ENCODE results near the gene DMGDH.

The DMGDH gene

DNA sequence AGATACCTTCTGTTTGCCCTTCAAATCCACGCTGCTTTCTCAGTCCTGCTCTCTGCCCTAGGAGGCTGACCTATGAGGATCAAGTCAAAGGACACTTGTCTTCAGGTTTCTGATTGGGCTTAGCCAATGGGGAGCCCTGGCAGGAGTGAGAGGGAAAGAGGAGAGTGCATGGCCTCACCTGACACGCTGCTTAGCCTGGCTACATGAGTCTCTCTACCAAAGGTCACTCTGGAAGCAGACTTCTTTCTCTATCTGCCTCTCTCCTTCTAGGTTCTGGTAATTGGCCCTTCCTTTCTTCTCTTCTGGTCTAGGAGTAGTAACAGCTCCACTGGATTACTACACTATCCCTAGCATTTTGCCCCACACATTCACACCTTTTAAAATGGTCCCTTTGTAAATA, 97.5 kb downstream of the DMGDH start:
- no peak for DNase-seq

DNA sequence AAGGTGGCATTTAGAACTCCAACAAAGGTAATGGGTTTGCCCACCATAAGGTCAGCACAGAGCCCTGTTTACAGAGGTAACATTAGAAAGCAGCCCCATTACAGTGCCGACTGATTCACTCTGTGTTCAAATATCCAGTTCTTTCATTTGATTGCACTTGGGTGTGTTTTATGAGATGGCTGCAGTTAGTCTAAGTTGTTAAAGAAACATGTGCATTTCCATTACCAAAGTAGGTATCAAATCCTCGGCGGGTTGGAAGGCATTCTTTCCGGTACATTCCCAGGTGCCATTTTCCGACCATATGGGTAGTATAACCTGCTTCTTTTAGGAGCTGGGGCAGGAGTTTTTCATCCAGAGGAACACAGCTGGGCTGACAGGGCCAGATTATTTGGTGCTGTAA, 100.7 kb downstream of the DMGDH start:
- DNase-seq, result no peak

DNA sequence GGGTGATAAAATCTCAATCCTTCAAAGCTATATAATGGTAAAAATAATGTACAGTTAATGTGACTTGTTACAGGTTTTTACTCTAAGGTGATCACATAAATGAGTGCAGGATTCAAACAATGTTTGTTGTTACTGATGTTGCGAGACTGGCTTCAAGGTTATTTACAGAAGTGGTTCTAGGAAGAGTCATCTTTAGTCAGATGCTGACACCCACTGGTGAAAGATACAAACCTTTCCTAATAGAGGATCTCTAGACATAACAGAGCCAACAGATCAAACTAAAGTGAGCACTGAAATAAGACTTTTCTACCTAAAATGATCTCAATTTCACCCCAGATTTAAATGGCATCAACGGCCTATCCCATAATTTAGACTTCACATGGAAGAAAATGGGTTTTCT, 104.6 kb downstream of the DMGDH start:
- no peak for DNase-seq

DNA sequence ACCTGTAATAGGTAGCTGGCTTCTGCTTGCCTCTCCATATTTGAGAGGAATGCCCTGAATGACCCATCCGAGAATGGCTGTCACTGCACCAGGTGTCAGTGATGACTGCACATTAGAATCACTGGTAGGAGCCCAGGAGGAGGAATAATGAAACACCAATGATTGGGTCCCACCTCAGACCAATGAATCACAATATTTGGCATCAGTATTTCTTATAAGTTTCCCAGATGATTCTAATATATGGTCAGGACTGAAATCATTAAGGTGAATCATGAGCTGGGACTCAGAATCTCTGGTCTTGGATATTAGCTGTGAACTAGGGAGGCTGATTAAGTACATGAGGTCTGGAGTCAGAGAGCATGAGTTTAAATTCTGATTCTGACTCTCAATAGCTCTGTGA, 107.7 kb downstream of the DMGDH start:
- no peak for DNase-seq

DNA sequence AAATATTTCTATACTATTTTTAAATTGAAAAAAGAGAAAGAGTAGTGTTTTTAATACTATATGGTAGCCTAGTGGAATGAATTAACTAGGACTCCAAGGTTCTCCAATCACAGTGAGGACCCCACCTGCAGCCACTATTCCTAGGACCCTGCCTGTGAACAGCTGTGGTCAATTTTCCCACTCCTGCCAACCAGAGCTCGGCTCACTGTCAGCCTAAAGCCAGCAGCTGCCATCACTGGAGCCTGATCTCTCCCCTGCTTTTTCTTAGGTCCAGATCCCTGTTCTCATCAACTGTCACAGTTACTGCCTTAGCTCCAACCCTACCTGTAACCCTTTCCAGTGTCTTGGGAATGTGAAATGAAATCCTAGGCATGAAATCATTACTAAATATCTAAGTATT, 109.7 kb downstream of the DMGDH start:
- no peak for DNase-seq

DNA sequence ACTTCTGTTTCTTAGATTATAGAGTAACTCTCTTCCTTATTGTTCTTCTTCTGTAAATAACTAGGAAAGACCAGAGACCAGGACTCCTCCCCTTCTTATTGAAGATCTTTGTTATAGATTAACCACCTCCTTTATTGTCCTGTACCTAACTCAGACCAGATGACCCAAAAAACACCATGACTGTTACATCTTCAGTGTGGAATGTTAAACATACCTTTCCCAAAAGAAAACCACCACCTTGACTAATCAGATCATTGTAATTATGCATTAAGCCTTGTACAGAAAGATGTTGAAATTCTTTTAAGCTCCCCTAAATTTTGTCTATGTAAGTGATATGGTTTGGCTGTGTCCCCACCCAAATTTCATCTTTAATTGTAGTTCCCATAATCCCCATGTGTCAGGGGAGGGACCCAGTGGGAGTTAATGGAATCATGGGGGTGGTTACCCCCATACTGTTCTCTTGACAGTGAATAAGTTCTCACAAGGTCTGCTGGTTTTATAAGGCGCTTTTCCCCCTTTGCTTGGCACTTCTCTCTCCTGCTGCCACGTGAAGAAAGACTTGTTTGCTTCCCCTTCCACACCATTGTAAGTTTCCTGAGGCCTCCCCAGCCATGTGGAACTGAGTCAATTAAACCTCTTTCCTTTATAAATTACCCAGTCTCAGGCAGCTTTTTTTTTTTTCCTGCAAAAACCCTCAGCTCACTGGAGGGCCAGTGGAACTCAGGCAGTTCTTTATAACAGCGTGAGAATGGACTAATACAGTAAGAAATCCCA, 110.6 kb downstream of the DMGDH start:
- no peak for DNase-seq

DNA sequence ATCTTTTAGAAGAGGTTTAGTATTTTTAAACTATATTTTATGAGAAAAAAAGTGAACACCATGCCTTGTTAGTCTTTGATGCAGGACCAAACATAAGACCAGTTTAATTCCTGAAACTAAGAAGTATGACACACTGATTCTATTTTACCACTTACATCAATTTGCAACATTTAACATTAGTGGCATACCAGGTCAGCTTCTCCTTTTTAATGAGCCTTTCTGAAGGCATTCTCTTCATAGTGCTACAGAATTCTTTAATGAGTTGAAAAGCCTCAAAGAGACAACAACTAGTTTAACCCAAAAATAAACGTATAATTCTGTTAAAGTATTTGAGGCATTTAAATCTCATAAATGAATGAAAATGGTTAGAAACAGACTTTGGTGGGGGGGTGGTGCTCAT, 112.6 kb downstream of the DMGDH start:
- no peak for DNase-seq

DNA sequence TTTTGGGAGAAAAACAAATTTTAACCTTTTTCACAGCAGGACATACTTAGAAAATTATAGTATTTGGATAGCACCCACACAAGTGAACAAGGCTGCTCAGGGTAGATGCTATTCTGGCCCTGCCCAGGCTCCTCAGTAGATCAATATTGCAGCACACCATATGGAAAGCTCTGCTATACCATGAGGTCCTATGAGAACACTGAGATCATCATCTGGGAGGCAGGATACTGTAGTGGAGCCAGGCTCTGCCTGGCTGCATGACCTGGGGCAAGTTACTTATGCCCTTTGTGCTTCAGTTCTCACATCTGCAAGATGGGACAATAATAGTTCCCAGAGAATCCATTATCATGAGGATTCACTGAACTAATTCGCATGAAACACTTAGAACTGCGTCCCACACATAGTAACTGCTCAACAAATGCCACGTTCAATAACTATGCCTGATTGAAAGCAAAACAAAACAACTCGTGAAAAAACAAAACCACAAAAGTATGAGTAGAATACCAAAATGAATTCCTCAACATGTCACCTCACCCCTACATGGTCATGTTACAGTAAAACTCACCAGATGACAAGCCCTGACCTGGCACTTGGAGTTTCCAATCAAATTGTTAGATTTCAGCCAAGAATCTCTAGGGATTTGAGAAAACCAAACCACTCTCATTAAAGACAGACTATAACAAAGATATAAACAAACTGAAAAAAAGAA, 116.2 kb downstream of the DMGDH start:
- no peak for DNase-seq
